Naive thymus-derived CD4-positive, alpha-beta T cell (primary cell): ENCODE data around the gene EXOC3. TPM values are rescaled to one million over a fixed set of nuclear protein-coding genes. Genes with fewer than 3 reads are reported as not detected.

Experiments
- ATAC-seq: fragments of 150-1000 bp; cut with Tn5 transposase; 2 replicates; pipeline ENCODE4 v1.10.0; 2021; ENCODE audit warnings: mild to moderate bottlenecking, moderate library complexity
- CTCF ChIA-PET: fragments of 350-600 bp; sonication (Branson Sonifier 250); formaldehyde crosslinking; loops from one replicate; lab custom pipeline; 2021; ENCODE audit warnings: antibody characterized with exemption; lab: Charles Lee
- POLR2A ChIA-PET: fragments of 350-600 bp; sonication (Branson Sonifier 250); formaldehyde crosslinking; loops from one replicate; lab custom pipeline; 2021; ENCODE audit warnings: antibody characterized with exemption, inconsistent platforms; lab: Charles Lee
- DNase-seq, 9 donors: peaks; one replicate each; pipeline versions ENCODE4 v3.0.0 to v3.0.0-alpha.2; 2020 to 2022; ENCODE audit warnings: mixed read lengths in 1 of 9
- H3K27ac ChIP-seq: one replicate; pipeline ENCODE4 v1.7.0; 2013; ENCODE audit warnings: mild to moderate bottlenecking, low read depth, low read length, moderate library complexity
- H3K27me3 ChIP-seq, 2 donors: one replicate each; pipeline ENCODE4 v1.7.0; 2013; ENCODE audit warnings: low read length in 2 of 2, mild to moderate bottlenecking in 2 of 2, moderate library complexity in 2 of 2; ENCODE audit not compliant: control insufficient read depth in 2 of 2, insufficient read depth in 2 of 2
- H3K36me3 ChIP-seq, 3 experiments: 1 replicate in 2 of 3; 2 replicates in 1 of 3; pipeline ENCODE4 v1.7.0; 2013; ENCODE audit warnings: low read length in 3 of 3, mild to moderate bottlenecking in 3 of 3, moderate library complexity in 1 of 3; ENCODE audit not compliant: insufficient read depth in 3 of 3, control insufficient read depth in 2 of 3
- H3K4me1 ChIP-seq, 2 donors: one replicate each; pipeline ENCODE4 v1.7.0; 2013; ENCODE audit warnings: low read length in 2 of 2, mild to moderate bottlenecking in 2 of 2, moderate library complexity in 1 of 2; ENCODE audit not compliant: control insufficient read depth in 2 of 2, insufficient read depth in 2 of 2
- H3K4me3 ChIP-seq: 2 replicates; pipeline ENCODE4 v1.7.0; 2013; ENCODE audit warnings: mild to moderate bottlenecking, low read length
- H3K9me3 ChIP-seq, 3 experiments: 1 replicate in 2 of 3; 2 replicates in 1 of 3; pipeline ENCODE4 v1.7.0; 2013; ENCODE audit warnings: low read length in 3 of 3; ENCODE audit not compliant: control insufficient read depth in 2 of 3
- H3K27ac Mint-ChIP-seq, 9 donors: one replicate each; pipeline ENCODE4 v1.8.0; 2020 to 2022; ENCODE audit warnings: mixed read lengths in 9 of 9, mild to moderate bottlenecking in 8 of 9, moderate library complexity in 5 of 9, inconsistent platforms in 2 of 9
- H3K27me3 Mint-ChIP-seq, 5 donors: one replicate each; pipeline ENCODE4 v1.8.0; 2021 to 2022; ENCODE audit warnings: mixed read lengths in 5 of 5, mild to moderate bottlenecking in 1 of 5
- H3K36me3 Mint-ChIP-seq, 5 donors: one replicate each; pipeline ENCODE4 v1.8.0; 2020 to 2022; ENCODE audit warnings: mixed read lengths in 5 of 5, mild to moderate bottlenecking in 3 of 5, inconsistent platforms in 1 of 5
- H3K4me1 Mint-ChIP-seq, 7 donors: one replicate each; pipeline ENCODE4 v1.8.0; 2020 to 2022; ENCODE audit warnings: mixed read lengths in 7 of 7, mild to moderate bottlenecking in 3 of 7, inconsistent platforms in 1 of 7
- H3K4me3 Mint-ChIP-seq, 10 donors: one replicate each; pipeline ENCODE4 v1.8.0; 2020 to 2022; ENCODE audit warnings: mild to moderate bottlenecking in 10 of 10, mixed read lengths in 10 of 10, moderate library complexity in 6 of 10, inconsistent platforms in 2 of 10
- H3K9me3 Mint-ChIP-seq, 11 donors: one replicate each; pipeline ENCODE4 v1.8.0; 2020 to 2022; ENCODE audit warnings: mixed read lengths in 11 of 11, mild to moderate bottlenecking in 4 of 11, inconsistent platforms in 1 of 11, moderate library complexity in 1 of 11
- intact Hi-C, 2 donors: fragments of 100-400 bp; cut with micrococcal nuclease; formaldehyde crosslinking; loops; one replicate each; pipeline ENCODE4 v1.15.1; 2023
- polyA plus RNA-seq, 2 donors: library from polyadenylated mRNA; unstranded; fragments of 300-500 nt; fragmentation: Illumina TruSeq; gene quantifications; one replicate each; pipeline ENCODE4 v1.2.3, GENCODE V29; 2021
- total RNA-seq, 6 experiments: library from RNA in 5 of 6; stranded (reverse) in 5 of 6; gene quantifications; 1 replicate in 5 of 6; 2 replicates in 1 of 6; pipeline ENCODE4 v1.2.3 and lab custom pipeline; 2021 to 2026

The EXOC3 gene
- total and polyA plus RNA-seq, 7 experiments from 2014 or later = 44.3 to 105 (median 89.3) TPM

GRCh38 chr5:468401-468800 lies 25.4 kb downstream of the EXOC3 start:
- POLR2A ChIA-PET = no interaction called here
- CTCF ChIA-PET = no interaction called here
- H3K4me3 Mint-ChIP-seq = no peak overlapping the region
- ATAC-seq (no peak), DNase-seq (no peak)
- H3K9me3 Mint-ChIP-seq = peaks cover 0 to 2% (median 0%) of the 10 kb centered on the region in 11 donors
- peaks cover 3 to 14% (median 8%) of the 10 kb centered on the region in 5 donors for H3K36me3 Mint-ChIP-seq
- H3K4me1 Mint-ChIP-seq = peaks cover 17 to 38% (median 28%) of the 10 kb centered on the region in 7 donors
- H3K4me3 ChIP-seq = no peak overlapping the region
- peaks cover 24 to 29% of the 10 kb centered on the region in 2 donors for H3K4me1 ChIP-seq
- no peaks in the 10 kb centered on the region for H3K27me3 ChIP-seq
- H3K9me3 ChIP-seq = no peaks in the 10 kb centered on the region
- intact Hi-C loops = no loop called here
- no peak overlapping the region for H3K27ac ChIP-seq
- no peak overlapping the region for H3K27ac Mint-ChIP-seq
- H3K27me3 Mint-ChIP-seq = no peaks in the 10 kb centered on the region
- H3K36me3 ChIP-seq = peaks cover 0 to 22% (median 0%) of the 10 kb centered on the region in 3 experiments

DNA sequence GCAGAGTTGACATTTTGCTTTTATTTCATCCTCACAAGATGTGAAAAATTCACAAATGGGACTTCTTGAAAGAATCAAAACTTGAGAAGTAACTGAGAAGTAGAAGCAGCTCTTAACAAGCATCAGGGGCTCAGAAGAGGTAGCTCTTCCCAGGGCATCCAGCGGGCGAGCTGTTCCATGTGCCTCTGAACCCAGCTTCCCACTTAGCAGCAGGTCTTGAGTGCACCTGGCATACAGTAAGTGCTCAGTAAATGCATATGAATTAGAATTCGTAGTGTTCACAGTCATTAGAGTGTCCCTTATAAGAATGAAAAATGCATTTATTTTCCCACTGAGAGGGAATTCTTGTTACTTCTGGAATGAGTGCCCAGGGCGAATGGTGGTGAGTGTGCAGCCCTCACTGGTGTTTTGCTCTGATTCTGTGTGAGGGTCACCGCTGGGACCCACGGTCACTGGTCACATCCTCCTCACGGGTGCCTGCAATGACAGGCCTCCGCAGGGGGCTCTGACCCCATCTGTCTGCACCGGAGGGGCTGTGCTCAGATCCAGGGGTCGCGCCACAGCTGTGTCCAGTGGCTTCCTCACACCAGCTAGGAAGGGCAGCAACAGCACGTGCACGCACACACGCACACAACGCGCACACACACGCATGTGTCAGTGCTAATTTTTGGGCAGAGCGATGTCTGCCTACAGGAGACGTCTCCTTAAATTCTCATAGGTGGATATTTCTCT lies 26.9 kb downstream of the EXOC3 start:
- Histone ChIP-seq H3K36me3 (peaks cover 0 to 22% (median 0%) of the 10 kb centered on the region in 3 experiments), H3K27ac (no peak overlapping the region), H3K9me3 (no peaks in the 10 kb centered on the region), H3K4me1 (peaks cover 16 to 18% of the 10 kb centered on the region in 2 donors), H3K4me3 (no peak overlapping the region), H3K27me3 (no peaks in the 10 kb centered on the region)
- Mint-ChIP-seq H3K27me3 (peaks cover 0 to 5% (median 0%) of the 10 kb centered on the region in 5 donors), H3K27ac (peak overlapping the region in 5 of 9 donors; percentile 6 to 50 (median 16)), H3K4me3 (peak overlapping the region in 6 of 10 donors; percentile 7 to 88 (median 22)), H3K36me3 (peaks cover 0 to 6% (median 3%) of the 10 kb centered on the region in 5 donors), H3K9me3 (peaks cover 0 to 2% (median 0%) of the 10 kb centered on the region in 11 donors), H3K4me1 (peaks cover 16 to 26% (median 17%) of the 10 kb centered on the region in 7 donors)
- DNase-seq (no peak), ATAC-seq (no peak)
- ChIA-PET POLR2A (no interaction called here), CTCF (no interaction called here)
- intact Hi-C loops = loop anchor here in 1 of 2 donors (5.0 kb wide), 1 partner anchor 917 kb away; no protein-coding TSS in a partner anchor

- Mint-ChIP-seq H3K36me3 (peaks cover 0 to 5% (median 3%) of the 10 kb centered on the region in 5 donors), H3K27ac (peak overlapping the region; percentile 73 to 92 (median 87)), H3K4me1 (peaks cover 16 to 26% (median 19%) of the 10 kb centered on the region in 7 donors), H3K9me3 (peaks cover 0 to 2% (median 0%) of the 10 kb centered on the region in 11 donors), H3K27me3 (peaks cover 0 to 8% (median 0%) of the 10 kb centered on the region in 5 donors), H3K4me3 (peak overlapping the region; percentile 80 to 91 (median 84))
- Histone ChIP-seq H3K36me3 (peaks cover 0 to 21% (median 0%) of the 10 kb centered on the region in 3 experiments), H3K9me3 (no peaks in the 10 kb centered on the region), H3K27ac (peak overlapping the region; percentile 95), H3K4me3 (peak overlapping the region; percentile 82), H3K4me1 (peaks cover 14 to 18% of the 10 kb centered on the region in 2 donors), H3K27me3 (peaks cover 0 to 3% of the 10 kb centered on the region in 2 donors)
- intact Hi-C loops = loop anchor here in 1 of 2 donors (5.0 kb wide), 1 partner anchor 916 kb away; no protein-coding TSS in a partner anchor
- no peak for ATAC-seq
- ChIA-PET CTCF (interaction anchor here (1.4 kb wide), 1 partner anchor 25 kb away, joined by 7 read pairs; no protein-coding TSS in a partner anchor), POLR2A (interaction anchor here (2.3 kb wide), 1 partner anchor 141 kb away, joined by 6 read pairs; the partner anchor contains the start of gene CEP72)
- DNase-seq = no peak
Observed at GRCh38 chr5:470961-471749, 28.2 kb downstream of the EXOC3 start.

GRCh38 chr5:471750-472058 lies 28.7 kb downstream of the EXOC3 start:
- H3K27ac ChIP-seq = peak overlapping the region; percentile 95
- DNase-seq (no peak), ATAC-seq (no peak)
- Mint-ChIP-seq H3K27ac (peak overlapping the region; percentile 73 to 92 (median 87)), H3K4me1 (peaks cover 13 to 22% (median 19%) of the 10 kb centered on the region in 7 donors), H3K9me3 (no peaks in the 10 kb centered on the region), H3K27me3 (peaks cover 0 to 8% (median 0%) of the 10 kb centered on the region in 5 donors), H3K4me3 (peak overlapping the region; percentile 80 to 91 (median 84)), H3K36me3 (peaks cover 0 to 5% (median 3%) of the 10 kb centered on the region in 5 donors)
- H3K36me3 ChIP-seq = peaks cover 0 to 15% (median 0%) of the 10 kb centered on the region in 3 experiments
- H3K4me1 ChIP-seq = peaks cover 14 to 18% of the 10 kb centered on the region in 2 donors
- peak overlapping the region; percentile 82 for H3K4me3 ChIP-seq
- intact Hi-C loops = loop anchor here (2.0 to 5.0 kb wide), 3 partner anchors 25 to 916 kb away; partner anchors contain the start of gene ZDHHC11B (in 1 of the 2)
- no peaks in the 10 kb centered on the region for H3K9me3 ChIP-seq
- ChIA-PET POLR2A (interaction anchor here (1.0 to 2.7 kb wide), 3 partner anchors 7 to 140 kb away, joined by 5 to 13 read pairs (median 6); partner anchors contain the start of gene CEP72), CTCF (interaction anchor here (0.9 to 1.4 kb wide), 2 partner anchors 26 to 283 kb away, joined by 3 to 7 read pairs; no protein-coding TSS in a partner anchor)
- peaks cover 0 to 3% of the 10 kb centered on the region in 2 donors for H3K27me3 ChIP-seq

DNA sequence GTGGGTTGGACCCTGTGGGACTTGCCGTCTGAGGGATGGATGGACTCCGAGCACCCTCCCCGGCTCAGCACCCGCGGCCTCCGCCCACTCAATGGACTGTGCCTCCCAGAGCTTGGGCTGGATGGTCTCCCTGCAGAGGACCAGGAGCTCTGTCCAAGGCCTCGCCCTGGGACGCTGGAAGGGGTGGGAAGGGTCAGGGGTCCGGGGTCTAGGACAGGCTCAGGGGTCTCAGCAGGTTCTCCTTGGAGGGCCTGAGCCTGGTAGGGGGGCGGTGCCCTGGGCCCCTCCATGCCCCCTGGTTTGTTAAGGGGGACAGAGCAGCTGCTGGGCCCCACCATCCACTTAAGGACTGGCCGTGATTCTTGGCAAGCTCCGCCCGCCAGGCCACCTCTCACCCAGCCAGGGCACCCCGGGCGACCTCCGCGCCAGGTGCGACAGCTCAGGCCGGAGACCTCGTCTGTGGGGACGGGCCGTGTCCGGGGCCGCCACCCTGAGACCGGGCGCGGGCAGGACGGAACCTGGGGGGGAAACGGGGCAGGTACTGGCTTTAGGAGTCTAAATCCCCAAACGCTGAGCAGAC lies 29.2 kb downstream of the EXOC3 start:
- peaks cover 0 to 10% (median 0%) of the 10 kb centered on the region in 3 experiments for H3K36me3 ChIP-seq
- H3K4me1 ChIP-seq = peaks cover 14 to 18% of the 10 kb centered on the region in 2 donors
- Mint-ChIP-seq H3K4me3 (peak overlapping the region; percentile 80 to 91 (median 84)), H3K27ac (peak overlapping the region; percentile 73 to 92 (median 87)), H3K27me3 (peaks cover 0 to 8% (median 3%) of the 10 kb centered on the region in 5 donors), H3K36me3 (peaks cover 0 to 5% (median 3%) of the 10 kb centered on the region in 5 donors), H3K9me3 (no peaks in the 10 kb centered on the region), H3K4me1 (peaks cover 13 to 22% (median 19%) of the 10 kb centered on the region in 7 donors)
- ChIA-PET CTCF (interaction anchor here (0.9 to 1.4 kb wide), 2 partner anchors 26 to 284 kb away, joined by 3 to 7 read pairs; no protein-coding TSS in a partner anchor), POLR2A (interaction anchor here (1.0 to 2.7 kb wide), 4 partner anchors 8 to 140 kb away, joined by 5 to 13 read pairs (median 6); partner anchors contain the start of genes CEP72 and EXOC3)
- H3K27me3 ChIP-seq = peaks cover 0 to 3% of the 10 kb centered on the region in 2 donors
- DNase-seq (peak in 2 of 9 donors; percentile 30 to 43), ATAC-seq (no peak)
- intact Hi-C loops = loop anchor here (2.0 to 5.0 kb wide), 3 partner anchors 25 to 915 kb away; partner anchors contain the start of gene ZDHHC11B (in 1 of the 2)
- peak overlapping the region; percentile 82 for H3K4me3 ChIP-seq
- no peaks in the 10 kb centered on the region for H3K9me3 ChIP-seq
- peak overlapping the region; percentile 95 for H3K27ac ChIP-seq
